Neural cell (in vitro differentiated cells): ENCODE results near the gene LYPD6. TPM values are rescaled to one million over a fixed set of nuclear protein-coding genes. Genes with fewer than 3 reads are reported as not detected.

ENCODE experiments used
- H2AFZ ChIP-seq: fragments of 200-600, 300-800 bp; sonication (generic), shearing (Covaris generic); 2 replicates; pipeline ENCODE4 v1.6.0; 2014; ENCODE audit warnings: low read depth, mild to moderate bottlenecking, antibody characterized with exemption, low read length, moderate library complexity
- H3F3A ChIP-seq: fragments of 200-600 bp; shearing (Covaris generic); 2 replicates; pipeline ENCODE4 v1.6.1; 2016; ENCODE audit warnings: mild to moderate bottlenecking, moderate library complexity, mixed read lengths, antibody characterized with exemption, low read length; ENCODE audit not compliant: insufficient read depth, poor library complexity, severe bottlenecking
- H3K27ac ChIP-seq: fragments of 200-600, 300-800 bp; sonication (generic), shearing (Covaris generic); 2 replicates; pipeline ENCODE4 v1.5.1; 2014; ENCODE audit warnings: mild to moderate bottlenecking, low read length, moderate library complexity
- H3K27me3 ChIP-seq: fragments of 300-800, 200-600 bp; sonication (generic), shearing (Covaris generic); 2 replicates; pipeline ENCODE4 v1.6.0; 2014; ENCODE audit warnings: mild to moderate bottlenecking, low read depth, low read length, moderate library complexity; ENCODE audit not compliant: insufficient read depth
- H3K36me3 ChIP-seq: fragments of 300-800, 200-600 bp; sonication (generic), shearing (Covaris generic); 2 replicates; pipeline ENCODE4 v1.5.1; 2014; ENCODE audit warnings: mild to moderate bottlenecking, antibody characterized with exemption, low read length, moderate library complexity; ENCODE audit not compliant: insufficient read depth
- H3K4me2 ChIP-seq: fragments of 300-800, 200-600 bp; sonication (generic), shearing (Covaris generic); 2 replicates; pipeline ENCODE4 v1.6.0; 2014; ENCODE audit warnings: mild to moderate bottlenecking, low read length
- H3K4me3 ChIP-seq: fragments of 300-800, 200-600 bp; sonication (generic), shearing (Covaris generic); 2 replicates; pipeline ENCODE4 v1.5.1; 2014; ENCODE audit warnings: mild to moderate bottlenecking, low read length, moderate library complexity
- H3K79me2 ChIP-seq: fragments of 200-600 bp; shearing (Covaris generic); replicated peaks from 2 replicates; pipeline ENCODE4 v1.6.0; 2014; ENCODE audit warnings: mild to moderate bottlenecking, low read length, moderate library complexity; ENCODE audit not compliant: insufficient read depth
- H3K9ac ChIP-seq: fragments of 300-800, 200-600 bp; sonication (generic), shearing (Covaris generic); 2 replicates; pipeline ENCODE4 v1.6.1; 2016; ENCODE audit warnings: mild to moderate bottlenecking, low read length, mixed read lengths
- H3K9me2 ChIP-seq: fragments of 200-600 bp; shearing (Covaris generic); 2 replicates; pipeline ENCODE4 v1.6.1; 2016; ENCODE audit warnings: mild to moderate bottlenecking, low read length, mixed read lengths; ENCODE audit not compliant: insufficient read depth
- H3K9me3 ChIP-seq: fragments of 200-600, 300-800 bp; sonication (generic), shearing (Covaris generic); 2 replicates; pipeline ENCODE4 v1.6.1; 2016; ENCODE audit warnings: mild to moderate bottlenecking, mixed run types, low read length, moderate library complexity, mixed read lengths
- H4K20me1 ChIP-seq: fragments of 200-600 bp; shearing (Covaris generic); 2 replicates; pipeline ENCODE4 v1.6.1; 2016; ENCODE audit warnings: mild to moderate bottlenecking, mixed run types; ENCODE audit not compliant: insufficient read depth
- CTCF ChIP-seq: fragments of 450-650 bp; IDR thresholded peaks from 2 replicates; pipeline ENCODE4 v1.5.1; 2014; ENCODE audit warnings: antibody characterized with exemption, mild to moderate bottlenecking, moderate library complexity; ENCODE audit not compliant: poor library complexity, severe bottlenecking
- EP300 ChIP-seq: fragments of 450-650 bp; conservative IDR thresholded peaks from 2 replicates; pipeline ENCODE4 v1.6.1; 2014; ENCODE audit warnings: antibody characterized with exemption, mild to moderate bottlenecking, moderate library complexity; ENCODE audit not compliant: poor library complexity, severe bottlenecking
- EZH2 ChIP-seq: fragments of 200-600, 300-800 bp; shearing (Covaris generic), sonication (generic); IDR thresholded peaks from 2 replicates; pipeline ENCODE4 v1.6.1; 2014; ENCODE audit warnings: antibody characterized with exemption, low read length, borderline replicate concordance, mild to moderate bottlenecking; ENCODE audit not compliant: insufficient read depth, poor library complexity, severe bottlenecking
- MXI1 ChIP-seq: fragments of 450-650 bp; conservative IDR thresholded peaks from 2 replicates; pipeline ENCODE4 v1.6.1; 2014; ENCODE audit warnings: antibody characterized with exemption, mild to moderate bottlenecking; ENCODE audit not compliant: poor library complexity, severe bottlenecking
- POLR2AphosphoS5 ChIP-seq: IDR thresholded peaks from 2 replicates; pipeline ENCODE4 v1.6.1; 2012
- RAD21 ChIP-seq: fragments of 450-650 bp; conservative IDR thresholded peaks from 2 replicates; pipeline ENCODE4 v1.6.1; 2014; ENCODE audit warnings: antibody characterized with exemption, mild to moderate bottlenecking, moderate library complexity
- REST ChIP-seq: IDR thresholded peaks from 2 replicates; pipeline ENCODE4 v1.6.1; 2012; ENCODE audit warnings: borderline replicate concordance
- SMC3 ChIP-seq: fragments of 450-650 bp; conservative IDR thresholded peaks from 2 replicates; pipeline ENCODE4 v1.6.1; 2014; ENCODE audit warnings: antibody characterized with exemption, mild to moderate bottlenecking, moderate library complexity; ENCODE audit not compliant: poor library complexity
- TAF1 ChIP-seq: IDR thresholded peaks from 2 replicates; pipeline ENCODE4 v1.6.1; 2012; ENCODE audit warnings: low read depth
- polyA plus RNA-seq: library from polyadenylated mRNA; depleted of rRNA; stranded (reverse); fragments of >200 nt; gene quantifications from 2 replicates; pipeline ENCODE4 v1.2.3, GENCODE V29; 2014

Gene LYPD6
- polyA plus RNA-seq, 1 donor from 2014 or later = 2.3 TPM

GRCh38 chr2:149333636-149334035 is 3.2 kb downstream of the LYPD6 start:
- Histone ChIP-seq H3K9me2 (no peaks in the 10 kb centered on the region), H3K4me3 (no peak overlapping the region)
- TF ChIP-seq SMC3 (no peak), CTCF (no peak), POLR2AphosphoS5 (no peak), EP300 (no peak), TAF1 (no peak), REST (no peak), EZH2 (no peak)

GRCh38 chr2:149334156-149334555 is 3.8 kb downstream of the LYPD6 start:
- Histone ChIP-seq H3K4me3 (no peak overlapping the region), H2AFZ (no peak overlapping the region), H3K36me3 (no peaks in the 10 kb centered on the region), H3F3A (no peaks in the 10 kb centered on the region), H3K9me3 (no peaks in the 10 kb centered on the region), H3K4me2 (no peak overlapping the region), H3K79me2 (no peaks in the 10 kb centered on the region), H4K20me1 (no peaks in the 10 kb centered on the region), H3K9ac (no peak overlapping the region), H3K27ac (no peak overlapping the region), H3K27me3 (no peaks in the 10 kb centered on the region), H3K9me2 (no peaks in the 10 kb centered on the region)
- TF ChIP-seq REST (no peak), POLR2AphosphoS5 (no peak), TAF1 (no peak), RAD21 (no peak), MXI1 (no peak)

More at GRCh38 chr2:149333636-149334035, 3.2 kb downstream of the LYPD6 start:
- no peak overlapping the region for H3K9ac ChIP-seq
- H3K9me3 ChIP-seq = no peaks in the 10 kb centered on the region
- no peak overlapping the region for H3K4me2 ChIP-seq
- H3K27me3 ChIP-seq = no peaks in the 10 kb centered on the region
- H3K27ac ChIP-seq = no peak overlapping the region
- H4K20me1 ChIP-seq = no peaks in the 10 kb centered on the region
- H2AFZ ChIP-seq = no peak overlapping the region
- no peaks in the 10 kb centered on the region for H3K79me2 ChIP-seq
- H3K36me3 ChIP-seq = no peaks in the 10 kb centered on the region
- H3F3A ChIP-seq = no peaks in the 10 kb centered on the region
